ENCODE measurements around the gene MTM1.

DNA sequence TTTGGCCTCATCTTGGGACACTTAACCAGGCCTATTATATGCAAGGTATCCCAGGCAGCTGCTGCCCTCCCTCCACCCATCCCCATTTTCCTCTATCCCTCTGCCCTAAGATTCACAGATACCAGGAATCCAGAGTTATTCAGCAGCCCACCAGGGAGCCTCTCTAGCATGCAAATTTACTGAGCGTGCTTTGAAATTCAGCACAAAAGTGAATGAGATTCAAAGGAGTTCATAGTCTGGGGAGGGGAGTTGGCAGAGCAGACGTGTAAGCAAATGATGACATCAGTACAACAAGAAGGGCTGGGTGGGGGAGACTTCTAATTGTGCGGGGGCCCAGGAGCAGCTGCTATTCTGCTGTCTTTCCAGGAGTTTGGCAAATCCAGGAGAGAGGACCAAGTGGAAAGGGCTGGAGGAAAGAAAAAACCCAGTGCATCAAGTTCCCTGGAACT lies 1.7 kb upstream of the MTM1 start:
- TF ChIP-seq RAD21 (IDR thresholded peaks at IDR 0.05; ENCODE audit: low read depth) (no peak), TEAD4 (IDR thresholded peaks at IDR 0.05) (no peak)
- TF ChIP-seq, protein P1, sequence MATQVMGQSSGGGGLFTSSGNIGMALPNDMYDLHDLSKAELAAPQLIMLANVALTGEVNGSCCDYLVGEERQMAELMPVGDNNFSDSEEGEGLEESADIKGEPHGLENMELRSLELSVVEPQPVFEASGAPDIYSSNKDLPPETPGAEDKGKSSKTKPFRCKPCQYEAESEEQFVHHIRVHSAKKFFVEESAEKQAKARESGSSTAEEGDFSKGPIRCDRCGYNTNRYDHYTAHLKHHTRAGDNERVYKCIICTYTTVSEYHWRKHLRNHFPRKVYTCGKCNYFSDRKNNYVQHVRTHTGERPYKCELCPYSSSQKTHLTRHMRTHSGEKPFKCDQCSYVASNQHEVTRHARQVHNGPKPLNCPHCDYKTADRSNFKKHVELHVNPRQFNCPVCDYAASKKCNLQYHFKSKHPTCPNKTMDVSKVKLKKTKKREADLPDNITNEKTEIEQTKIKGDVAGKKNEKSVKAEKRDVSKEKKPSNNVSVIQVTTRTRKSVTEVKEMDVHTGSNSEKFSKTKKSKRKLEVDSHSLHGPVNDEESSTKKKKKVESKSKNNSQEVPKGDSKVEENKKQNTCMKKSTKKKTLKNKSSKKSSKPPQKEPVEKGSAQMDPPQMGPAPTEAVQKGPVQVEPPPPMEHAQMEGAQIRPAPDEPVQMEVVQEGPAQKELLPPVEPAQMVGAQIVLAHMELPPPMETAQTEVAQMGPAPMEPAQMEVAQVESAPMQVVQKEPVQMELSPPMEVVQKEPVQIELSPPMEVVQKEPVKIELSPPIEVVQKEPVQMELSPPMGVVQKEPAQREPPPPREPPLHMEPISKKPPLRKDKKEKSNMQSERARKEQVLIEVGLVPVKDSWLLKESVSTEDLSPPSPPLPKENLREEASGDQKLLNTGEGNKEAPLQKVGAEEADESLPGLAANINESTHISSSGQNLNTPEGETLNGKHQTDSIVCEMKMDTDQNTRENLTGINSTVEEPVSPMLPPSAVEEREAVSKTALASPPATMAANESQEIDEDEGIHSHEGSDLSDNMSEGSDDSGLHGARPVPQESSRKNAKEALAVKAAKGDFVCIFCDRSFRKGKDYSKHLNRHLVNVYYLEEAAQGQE (IDR thresholded peaks at IDR 0.05; ENCODE audit: low read depth), result no peak
- TF ChIP-seq, protein P2, sequence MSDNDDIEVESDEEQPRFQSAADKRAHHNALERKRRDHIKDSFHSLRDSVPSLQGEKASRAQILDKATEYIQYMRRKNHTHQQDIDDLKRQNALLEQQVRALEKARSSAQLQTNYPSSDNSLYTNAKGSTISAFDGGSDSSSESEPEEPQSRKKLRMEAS (IDR thresholded peaks at IDR 0.05), result no peak

Data from Ishikawa (cell line).